GM19395 (cell line): ENCODE results near the gene TSPEAR.
"Not testable (repeated sequence)": the region's sequence is repeated elsewhere in the genome, so short reads cannot be mapped to it uniquely, and the experiment has no call there.

ENCODE experiments used
- ATAC-seq: cut with Tn5 transposase; IDR thresholded peaks from one replicate; pipeline ENCODE4 v1.9.1; 2021; ENCODE audit warnings: mild to moderate bottlenecking, moderate library complexity; ENCODE audit not compliant: unreplicated experiment

Gene TSPEAR

GRCh38 chr21:44703731-44704635, 7.4 kb downstream of the TSPEAR start:
- ATAC-seq = no peak

GRCh38 chr21:44702973-44703730, 8.2 kb downstream of the TSPEAR start:
- ATAC-seq = no peak

GRCh38 chr21:44702111-44702972, 9.0 kb downstream of the TSPEAR start:
- no peak for ATAC-seq

GRCh38 chr21:44701541-44701940, 9.8 kb downstream of the TSPEAR start:
- ATAC-seq = no peak

- no peak for ATAC-seq
These were observed 10.4 kb downstream of the TSPEAR start for GRCh38 chr21:44701023-44701400.

DNA sequence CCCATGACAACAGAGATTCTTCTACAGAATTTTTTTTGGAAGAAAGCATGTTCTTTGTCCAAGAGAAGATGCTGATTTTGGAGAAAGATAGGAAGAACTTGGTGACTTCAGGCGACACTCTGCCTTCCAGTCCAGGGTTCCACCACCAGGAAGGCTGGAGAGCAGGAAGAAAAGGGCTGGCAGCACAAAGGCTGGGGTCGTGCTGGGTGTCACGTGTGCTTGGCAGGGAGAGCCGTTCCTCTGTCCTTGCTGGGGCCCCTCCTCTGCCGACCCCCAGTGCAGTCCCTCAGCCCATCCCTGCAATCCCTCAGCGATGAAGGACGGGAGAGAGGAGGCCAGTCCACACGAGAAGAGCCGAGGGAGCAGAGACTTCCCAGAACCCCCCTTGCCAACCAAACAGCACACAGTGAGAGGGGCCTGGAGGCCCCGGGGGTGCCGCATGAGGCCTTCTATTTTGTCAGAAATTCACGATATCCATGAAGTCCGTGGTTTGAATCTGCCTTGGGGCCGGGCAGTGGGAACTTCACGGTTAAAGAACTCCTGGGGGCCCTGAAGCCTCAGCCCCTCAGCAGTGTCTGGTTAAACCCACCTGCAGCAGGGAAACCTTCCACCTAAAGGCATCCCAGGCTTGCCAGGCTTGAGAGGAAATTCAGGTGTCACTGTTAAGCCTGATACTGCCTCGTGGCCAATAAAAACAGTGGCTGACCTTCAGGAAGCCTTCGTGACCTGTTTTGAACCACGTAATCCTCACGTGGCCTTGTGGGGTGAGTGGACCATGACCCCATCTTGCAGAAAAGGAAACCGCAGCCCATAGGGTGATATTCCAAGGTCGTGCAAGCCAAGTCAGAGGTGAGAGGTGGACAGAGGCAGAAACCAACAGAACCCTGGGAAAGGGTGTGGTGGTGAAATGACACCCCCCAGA, 11.0 kb downstream of the TSPEAR start:
- no peak for ATAC-seq

DNA sequence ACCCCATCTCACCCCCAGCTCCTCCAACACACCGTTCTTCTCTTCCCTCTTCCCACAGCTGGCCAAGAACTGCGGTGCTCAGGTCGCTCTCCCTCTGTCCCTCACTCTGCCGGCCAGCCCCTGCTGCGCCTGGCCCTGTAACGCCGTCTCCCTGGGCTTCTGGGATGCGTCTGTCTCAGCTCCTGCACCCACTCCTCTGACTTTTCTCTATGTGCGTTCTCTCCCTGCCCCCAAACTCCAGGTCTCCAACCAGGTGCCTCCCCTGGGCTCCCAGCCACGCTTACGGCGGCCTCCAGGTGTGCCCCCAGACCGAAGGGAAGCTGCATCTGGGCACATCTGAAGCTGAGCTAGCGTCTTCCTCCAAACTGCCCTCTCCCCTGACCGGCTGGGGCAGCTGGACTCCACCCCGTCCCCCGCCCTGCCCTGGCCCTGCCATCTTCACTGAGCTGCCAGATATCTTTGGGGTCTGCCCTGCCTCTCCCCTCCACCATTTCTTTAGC, 11.8 kb downstream of the TSPEAR start:
- no peak for ATAC-seq

DNA sequence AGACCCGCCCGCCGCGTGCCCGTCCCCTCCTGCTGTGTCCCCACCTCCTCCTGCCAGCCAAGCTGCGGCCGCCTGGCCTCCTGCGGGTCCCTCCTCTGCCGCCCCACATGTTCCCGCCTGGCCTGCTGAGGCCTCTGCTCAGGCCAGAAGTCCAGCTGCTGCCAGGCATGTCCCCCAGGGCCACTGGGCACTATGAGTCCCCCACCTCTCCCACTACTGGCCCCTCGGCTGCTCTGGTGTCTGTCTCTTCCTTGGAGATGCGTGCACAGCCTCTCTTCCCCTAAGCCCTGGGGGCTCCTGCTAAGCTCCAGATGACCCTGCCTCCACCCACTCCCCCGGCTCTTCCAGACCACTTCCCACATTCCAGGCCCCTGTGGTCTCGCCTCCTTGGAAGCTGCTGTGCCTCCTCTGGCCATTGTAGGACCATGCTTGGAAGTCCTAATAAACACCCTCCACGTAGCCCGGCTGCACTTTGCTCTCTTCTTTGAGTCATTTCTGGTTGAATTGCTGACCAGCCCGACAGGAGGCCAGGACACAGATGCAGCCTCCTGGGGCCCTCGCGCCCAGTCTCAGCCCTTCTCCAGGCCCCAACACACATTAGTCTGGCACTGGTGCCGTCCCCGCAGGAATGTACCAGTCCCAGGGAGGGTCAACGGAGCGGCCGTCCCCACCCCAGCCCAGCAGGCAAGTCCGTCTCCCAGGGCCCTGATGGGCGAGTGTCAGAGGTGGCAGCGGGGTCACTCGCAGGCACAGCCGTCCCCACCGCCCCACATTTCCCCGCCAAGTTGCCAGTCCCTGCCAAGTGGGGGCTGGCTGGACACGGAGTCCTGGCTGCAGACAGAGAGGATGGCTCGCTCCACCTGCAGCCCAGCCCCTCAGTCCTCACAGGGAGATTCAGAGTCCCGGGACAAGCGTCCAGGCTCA, 13.3 kb downstream of the TSPEAR start:
- no peak for ATAC-seq

DNA sequence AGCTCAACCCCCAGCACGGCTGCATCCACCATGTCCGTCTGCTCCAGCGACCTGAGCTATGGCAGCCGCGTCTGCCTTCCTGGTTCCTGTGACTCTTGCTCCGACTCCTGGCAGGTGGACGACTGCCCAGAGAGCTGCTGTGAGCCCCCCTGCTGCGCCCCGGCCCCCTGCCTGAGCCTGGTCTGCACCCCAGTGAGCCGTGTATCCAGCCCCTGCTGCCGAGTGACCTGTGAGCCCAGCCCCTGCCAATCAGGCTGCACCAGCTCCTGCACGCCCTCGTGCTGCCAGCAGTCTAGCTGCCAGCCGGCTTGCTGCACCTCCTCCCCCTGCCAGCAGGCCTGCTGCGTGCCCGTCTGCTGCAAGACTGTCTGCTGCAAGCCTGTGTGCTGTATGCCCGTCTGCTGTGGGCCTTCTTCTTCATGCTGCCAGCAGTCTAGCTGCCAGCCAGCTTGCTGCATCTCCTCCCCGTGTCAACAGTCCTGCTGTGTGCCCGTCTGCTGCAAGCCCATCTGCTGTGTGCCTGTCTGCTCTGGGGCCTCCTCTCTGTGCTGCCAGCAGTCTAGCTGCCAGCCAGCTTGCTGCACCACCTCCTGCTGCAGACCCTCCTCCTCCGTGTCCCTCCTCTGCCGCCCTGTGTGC, 14.1 kb downstream of the TSPEAR start, which contains the start of gene KRTAP10-12:
Gene KRTAP10-12 (plus strand): TSS at position 1 of the 639 bp plus-strand sequence. CDS start 30 bp downstream, at position 31.
- not testable (repeated sequence) for ATAC-seq

DNA sequence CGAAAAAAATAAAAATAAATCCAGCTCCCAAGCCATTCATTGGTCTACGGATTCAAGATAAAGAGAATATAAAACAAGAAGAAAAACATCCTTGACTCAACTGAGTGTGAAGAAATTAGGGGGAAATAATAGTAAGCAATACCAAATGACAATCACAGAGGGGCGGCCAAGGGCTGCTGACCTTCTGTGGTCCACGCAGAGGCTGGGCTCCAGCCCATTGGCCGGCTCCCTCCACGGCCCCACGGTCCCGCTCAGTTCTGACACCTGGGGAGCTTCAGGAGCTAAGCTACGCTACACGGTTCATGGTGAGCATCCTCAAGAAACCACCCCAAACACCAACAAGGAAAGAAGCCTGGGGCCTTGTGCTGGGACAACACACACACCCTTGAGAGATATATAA, 14.8 kb downstream of the TSPEAR start:
- no peak for ATAC-seq

GRCh38 chr21:44695641-44696040, 15.7 kb downstream of the TSPEAR start:
- ATAC-seq = no peak

- no peak for ATAC-seq
These were observed 16.2 kb downstream of the TSPEAR start for GRCh38 chr21:44695184-44695583.

DNA sequence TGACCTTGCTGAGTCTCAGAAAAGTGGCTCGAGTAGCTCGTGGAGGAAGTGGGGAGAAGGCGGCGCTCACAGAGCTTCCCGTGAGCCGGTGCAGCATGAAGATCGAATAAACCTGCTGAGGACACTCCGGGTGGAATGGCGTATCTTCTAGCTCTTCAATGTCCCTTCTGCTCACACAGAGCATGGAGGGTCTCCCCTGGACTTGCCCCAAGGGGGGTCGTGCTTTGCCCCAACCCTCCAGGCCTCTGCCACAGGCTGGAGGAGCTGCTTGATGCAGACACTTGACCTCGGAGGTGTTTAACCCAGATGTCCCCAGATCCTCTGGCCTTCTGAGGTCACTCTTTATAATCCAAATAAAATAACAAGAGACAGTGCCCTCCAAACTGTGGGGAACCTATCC, 16.6 kb downstream of the TSPEAR start:
- no peak for ATAC-seq

GRCh38 chr21:44692798-44693512, 18.4 kb downstream of the TSPEAR start:
- no peak for ATAC-seq

DNA sequence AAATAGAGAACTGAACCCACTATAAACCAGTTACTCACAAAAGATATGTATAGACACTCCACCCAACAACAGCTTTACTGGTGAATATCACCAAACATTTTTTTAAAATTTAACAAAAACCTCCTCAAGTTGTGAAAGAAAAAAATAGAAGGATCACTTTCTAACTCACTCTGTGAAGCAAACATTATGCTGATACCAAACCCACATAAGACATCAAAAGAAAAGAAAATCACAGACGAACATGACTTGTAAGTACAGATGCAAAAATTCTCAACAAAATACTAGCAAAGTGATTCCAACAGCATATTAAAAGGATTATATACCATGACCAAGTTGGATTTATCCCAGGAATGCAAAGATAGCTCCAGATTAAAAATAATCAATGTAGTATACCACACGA, 19.7 kb downstream of the TSPEAR start:
- no peak for ATAC-seq

DNA sequence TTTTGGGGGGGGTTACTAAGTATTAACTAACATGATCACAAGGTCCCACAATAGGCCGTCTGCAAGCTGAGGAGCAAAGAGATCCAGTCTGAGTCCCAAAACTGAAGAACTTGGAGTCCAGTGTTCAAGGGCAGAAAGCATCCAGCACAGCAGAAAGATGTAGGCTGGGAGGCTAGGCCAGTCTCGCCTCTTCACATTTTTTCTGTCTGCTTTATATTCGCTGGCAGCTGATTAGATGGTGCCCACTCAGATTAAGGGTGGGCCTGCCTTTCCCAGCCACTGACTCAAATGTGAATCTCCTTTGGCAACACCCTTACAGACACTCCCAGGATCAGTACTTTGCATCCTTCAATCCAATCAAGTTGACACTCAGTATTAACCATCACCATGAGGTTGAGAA, 21.6 kb downstream of the TSPEAR start:
- ATAC-seq = not testable (repeated sequence)

GRCh38 chr21:44687671-44688070, 23.7 kb downstream of the TSPEAR start:
- no peak for ATAC-seq
